Right lobe of liver (tissue), 6 donors: ENCODE results near the gene SAG. TPM values are rescaled to one million over a fixed set of nuclear protein-coding genes. Genes with fewer than 3 reads are reported as not detected.

Experiments used
- ATAC-seq, 4 donors: fragments of 200-7000 bp; cut with Tn5 transposase; one replicate each; pipeline ENCODE4 v1.9.1; 2020; ENCODE audit warnings: mild to moderate bottlenecking in 4 of 4, moderate library complexity in 4 of 4
- DNase-seq, 3 donors: peaks; one replicate each; pipeline ENCODE4 v3.0.0-alpha.2; 2020
- H3K27ac ChIP-seq, 3 donors: fragments of 200-600 bp; one replicate each; pipeline ENCODE4 v1.8.0; 2022
- H3K27me3 ChIP-seq, 2 donors: fragments of 200-600 bp; one replicate each; pipeline ENCODE4 v1.8.0; 2022
- H3K36me3 ChIP-seq, 4 donors: fragments of 200-600 bp; sonication (generic) in 1 of 4; one replicate each; pipeline versions ENCODE4 v1.5.1 to v1.8.0; 2017 to 2022; ENCODE audit warnings: control low read depth in 1 of 4
- H3K4me1 ChIP-seq, 4 donors: fragments of 200-600 bp; sonication (generic) in 1 of 4; one replicate each; pipeline versions ENCODE4 v1.5.1 to v1.8.0; 2017 to 2022; ENCODE audit warnings: control low read depth in 1 of 4
- H3K4me3 ChIP-seq, 3 donors: fragments of 200-600 bp; one replicate each; pipeline ENCODE4 v1.8.0; 2022
- H3K9me3 ChIP-seq, 4 donors: fragments of 200-600 bp; sonication (generic) in 1 of 4; one replicate each; pipeline versions ENCODE4 v1.5.1 to v1.8.0; 2017 to 2022; ENCODE audit warnings: control low read depth in 1 of 4
- CTCF ChIP-seq, 4 donors: fragments of 200-600 bp in 3 of 4; fragments of 450-650 bp in 1 of 4; IDR thresholded peaks; one replicate each; pipeline versions ENCODE4 v1.5.1 to v1.8.0; 2016 to 2022; ENCODE audit warnings: antibody characterized with exemption in 4 of 4, mild to moderate bottlenecking in 2 of 4
- POLR2A ChIP-seq: fragments of 450-650 bp; IDR thresholded peaks from one replicate; pipeline ENCODE4 v1.6.1; 2017; ENCODE audit warnings: antibody characterized with exemption, mild to moderate bottlenecking
- WGBS: methylation state at CpG from one replicate; pipeline ENCODE4 v1.1.6; 2018; ENCODE audit warnings: low coverage, low lambda C conversion rate; ENCODE audit not compliant: insufficient coverage; ENCODE audit errors: missing lambda C conversion rate; 5-methylcytosine and 5-hydroxymethylcytosine counted together
- intact Hi-C, 2 donors: fragments of 100-400 bp; cut with DNase I; formaldehyde crosslinking; loops; one replicate each; pipeline versions ENCODE4 v1.11.2 to v1.14.1; 2022
- total RNA-seq, 6 experiments: library from RNA; depleted of rRNA in 2 of 6; stranded (reverse); fragments of >200 nt in 2 of 6; fragmentation: NEBNext Ultra II Directional in 3 of 6; extraction: Animal tissue kit (Norgen Biotek cat#: 25700) in 3 of 6; gene quantifications; one replicate each; pipeline versions ENCODE4 v1.1.0 to v1.2.4, GENCODE V29; 2016 to 2023
- donor health status: DM: no; HTN: yes; CAD: no.
- donor health status: DM: no; HTN: no; CAD: no.
- donor health status: DM: no; HTN: no; CAD: no.
- donor health status: DM: no; HTN: yes; CAD: no.
- donor health status: DM: no; HTN: yes; CAD: no.

SAG gene
- total RNA-seq, 6 experiments from 2014 or later = not detected

GRCh38 chr2:233280114-233280693, 27.4 kb upstream of the SAG start:
- 85% methylated on average over 4 of the region's 4 CpGs for WGBS
- intact Hi-C loops = no loop called here
- Histone ChIP-seq H3K27me3 (no peaks in the 10 kb centered on the region), H3K4me1 (no peaks in the 10 kb centered on the region), H3K9me3 (no peaks in the 10 kb centered on the region), H3K36me3 (peaks cover 0 to 93% (median 39%) of the 10 kb centered on the region in 4 donors), H3K4me3 (no peak overlapping the region), H3K27ac (no peak overlapping the region)
- ATAC-seq = no peak
- TF ChIP-seq POLR2A = no peak
- TF ChIP-seq CTCF (IDR thresholded peaks at IDR 0.05) = no peak
- no peak for DNase-seq

- no peak overlapping the region for H3K27ac ChIP-seq
- no peak overlapping the region for H3K4me3 ChIP-seq
- H3K36me3 ChIP-seq = peaks cover 0 to 92% (median 38%) of the 10 kb centered on the region in 4 donors
- intact Hi-C loops = no loop called here
- WGBS = 93% methylated on average over 2 of the region's 4 CpGs
- H3K27me3 ChIP-seq = no peaks in the 10 kb centered on the region
- ATAC-seq (no peak), DNase-seq (no peak)
- no peaks in the 10 kb centered on the region for H3K9me3 ChIP-seq
- TF ChIP-seq CTCF (IDR thresholded peaks at IDR 0.05) (no peak), POLR2A (no peak)
- no peaks in the 10 kb centered on the region for H3K4me1 ChIP-seq
Observed at GRCh38 chr2:233281553-233281952, 26.1 kb upstream of the SAG start.

- no peak overlapping the region for H3K4me3 ChIP-seq
- no peaks in the 10 kb centered on the region for H3K4me1 ChIP-seq
- 86% methylated on average over 4 of the region's 6 CpGs for WGBS
- intact Hi-C loops = no loop called here
- no peak for ATAC-seq
- H3K27me3 ChIP-seq = no peaks in the 10 kb centered on the region
- H3K36me3 ChIP-seq = peaks cover 0 to 91% (median 41%) of the 10 kb centered on the region in 4 donors
- no peak overlapping the region for H3K27ac ChIP-seq
- TF ChIP-seq POLR2A = no peak
- H3K9me3 ChIP-seq = no peaks in the 10 kb centered on the region
- no peak for DNase-seq
Observed at GRCh38 chr2:233281992-233282603, 25.5 kb upstream of the SAG start.

- WGBS = 80% methylated on average over 1 of the region's 5 CpGs
- Histone ChIP-seq H3K36me3 (peaks cover 0 to 91% (median 41%) of the 10 kb centered on the region in 4 donors), H3K27me3 (no peaks in the 10 kb centered on the region), H3K9me3 (no peaks in the 10 kb centered on the region), H3K4me3 (no peak overlapping the region), H3K27ac (no peak overlapping the region), H3K4me1 (no peaks in the 10 kb centered on the region)
- ATAC-seq = no peak
- TF ChIP-seq POLR2A = no peak
- no peak for TF ChIP-seq CTCF (IDR thresholded peaks at IDR 0.05)
- DNase-seq = no peak
- intact Hi-C loops = no loop called here
Observed at GRCh38 chr2:233285921-233286320, 21.7 kb upstream of the SAG start.

GRCh38 chr2:233287871-233288270, 19.7 kb upstream of the SAG start:
- DNase-seq (no peak), ATAC-seq (no peak)
- Histone ChIP-seq H3K9me3 (no peaks in the 10 kb centered on the region), H3K4me1 (no peaks in the 10 kb centered on the region), H3K36me3 (peaks cover 0 to 92% (median 45%) of the 10 kb centered on the region in 4 donors), H3K27ac (no peak overlapping the region), H3K4me3 (no peak overlapping the region), H3K27me3 (no peaks in the 10 kb centered on the region)
- intact Hi-C loops = no loop called here
- no peak for TF ChIP-seq POLR2A
- no peak for TF ChIP-seq CTCF (IDR thresholded peaks at IDR 0.05)
- WGBS = 95% methylated on average over 6 of the region's 6 CpGs
